ENCODE measurements around the gene SNPH.

- TF ChIP-seq CTCF (IDR thresholded peaks at IDR 0.05; ENCODE audit: low read depth, low read length, poor library complexity, severe bottlenecking): no peak
- TF ChIP-seq EZH2phosphoT487 (IDR thresholded peaks at IDR 0.05; ENCODE audit: borderline replicate concordance, low read length): no peak
These were observed 41.5 kb downstream of the SNPH start for GRCh38 chr20:1307571-1307971.
